B cell (primary cell): ENCODE results near the gene WDR31.

ENCODE experiments used
- CTCF ChIP-seq: fragments of 200-600 bp; IDR thresholded peaks from one replicate; pipeline ENCODE4 v1.8.0; 2022; ENCODE audit warnings: antibody characterized with exemption, mild to moderate bottlenecking
- EZH2 ChIP-seq: IDR thresholded peaks from 2 replicates; pipeline ENCODE4 v1.6.1; 2012; ENCODE audit warnings: borderline replicate concordance, low read depth, mild to moderate bottlenecking, moderate library complexity, low read length; ENCODE audit not compliant: insufficient read depth, poor library complexity, severe bottlenecking

GRCh38 chr9:113348437-113348836 is 8.4 kb upstream of the WDR31 start:
- TF ChIP-seq EZH2: no peak
- no peak for TF ChIP-seq CTCF
